Cardiac muscle cell (in vitro differentiated cells and primary cell): ENCODE measurements around the gene ARPC1B. TPM values are rescaled to one million over a fixed set of nuclear protein-coding genes. Genes with fewer than 3 reads are reported as not detected.

Experiments
- DNase-seq, 2 donors: peaks; one replicate each; pipeline versions ENCODE4 v3.0.0 to v3.0.0-alpha.2; 2010 to 2017; ENCODE audit warnings: low read depth in 1 of 2, low spot score in 1 of 2
- H3K27ac ChIP-seq: fragments of 200-600 bp; sonication (generic); 2 replicates; pipeline ENCODE4 v1.5.1; 2016
- H3K27me3 ChIP-seq: fragments of 200-600 bp; sonication (generic); 2 replicates; pipeline ENCODE4 v1.6.0; 2016; ENCODE audit warnings: control low read depth
- H3K36me3 ChIP-seq: fragments of 200-600 bp; sonication (generic); 2 replicates; pipeline ENCODE4 v1.5.1; 2016; ENCODE audit warnings: control low read depth
- H3K4me1 ChIP-seq: fragments of 200-600 bp; sonication (generic); 2 replicates; pipeline ENCODE4 v1.8.1; 2017; ENCODE audit warnings: low read depth, mild to moderate bottlenecking, mixed run types
- H3K4me3 ChIP-seq: fragments of 200-600 bp; sonication (generic); 2 replicates; pipeline ENCODE4 v1.5.1; 2016; ENCODE audit warnings: mild to moderate bottlenecking
- H3K9me3 ChIP-seq: fragments of 200-600 bp; sonication (generic); 2 replicates; pipeline ENCODE4 v1.5.1; 2017; ENCODE audit warnings: low read depth, mild to moderate bottlenecking, control low read depth
- CTCF ChIP-seq: IDR thresholded peaks from 2 replicates; pipeline ENCODE4 v1.5.1; 2012; ENCODE audit warnings: low read depth, mild to moderate bottlenecking, low read length
- polyA plus RNA-seq: library from polyadenylated mRNA; unstranded; fragments of >200 nt; fragmentation: Nextera tagmentation; extraction: Ambion mirVana; gene quantifications from 2 replicates; pipeline ENCODE4 v1.2.1, GENCODE V29; 2016
- total RNA-seq: library from RNA; depleted of rRNA; stranded (reverse); fragments of >200 nt; gene quantifications from 2 replicates; pipeline ENCODE4 v1.2.3, GENCODE V29; 2016

Gene ARPC1B
- total and polyA plus RNA-seq, 2 experiments from 2014 or later: 38.7 to 49.3 TPM

GRCh38 chr7:99380032-99380822 lies 5.7 kb downstream of the ARPC1B start:
- Histone ChIP-seq H3K27me3 (no peaks in the 10 kb centered on the region), H3K4me1 (no peaks in the 10 kb centered on the region), H3K4me3 (no peak overlapping the region), H3K36me3 (no peaks in the 10 kb centered on the region), H3K27ac (peak overlapping the region; percentile 17), H3K9me3 (no peaks in the 10 kb centered on the region)
- DNase-seq: peak in 1 of 2 donors; percentile 74
- no peak for TF ChIP-seq CTCF

GRCh38 chr7:99380823-99381663 lies 6.5 kb downstream of the ARPC1B start:
- peak in 1 of 2 donors; percentile 25 for DNase-seq
- no peaks in the 10 kb centered on the region for H3K36me3 ChIP-seq
- no peaks in the 10 kb centered on the region for H3K27me3 ChIP-seq
- no peak overlapping the region for H3K4me3 ChIP-seq
- no peaks in the 10 kb centered on the region for H3K9me3 ChIP-seq
- no peaks in the 10 kb centered on the region for H3K4me1 ChIP-seq
- no peak for TF ChIP-seq CTCF
- H3K27ac ChIP-seq: peak overlapping the region; percentile 67

- no peaks in the 10 kb centered on the region for H3K27me3 ChIP-seq
- H3K4me1 ChIP-seq: no peaks in the 10 kb centered on the region
- H3K27ac ChIP-seq: peak overlapping the region; percentile 67
- no peak for TF ChIP-seq CTCF
- no peak overlapping the region for H3K4me3 ChIP-seq
- DNase-seq: no peak
- no peaks in the 10 kb centered on the region for H3K36me3 ChIP-seq
- H3K9me3 ChIP-seq: no peaks in the 10 kb centered on the region
These were observed 7.1 kb downstream of the ARPC1B start for GRCh38 chr7:99381664-99382075.

- H3K27ac ChIP-seq: no peak overlapping the region
- no peaks in the 10 kb centered on the region for H3K4me1 ChIP-seq
- no peak for TF ChIP-seq CTCF
- no peaks in the 10 kb centered on the region for H3K27me3 ChIP-seq
- no peaks in the 10 kb centered on the region for H3K9me3 ChIP-seq
- no peak overlapping the region for H3K4me3 ChIP-seq
- H3K36me3 ChIP-seq: no peaks in the 10 kb centered on the region
- DNase-seq: no peak
These were observed 8.7 kb downstream of the ARPC1B start for GRCh38 chr7:99383203-99383602.

- Histone ChIP-seq H3K4me3 (no peak overlapping the region), H3K27me3 (no peaks in the 10 kb centered on the region), H3K36me3 (no peaks in the 10 kb centered on the region), H3K4me1 (no peaks in the 10 kb centered on the region), H3K27ac (no peak overlapping the region), H3K9me3 (no peaks in the 10 kb centered on the region)
- TF ChIP-seq CTCF: no peak
- no peak for DNase-seq
These were observed 9.4 kb downstream of the ARPC1B start for GRCh38 chr7:99383791-99384370.
